SK-N-SH (cell line): Measurements from ENCODE around the gene ARL3. TPM values are rescaled to one million over a fixed set of nuclear protein-coding genes. Genes with fewer than 3 reads are reported as not detected.

Source experiments
- CTCF ChIA-PET: fragments of 300-600, 350-600 bp; formaldehyde crosslinking; extraction: SDS; loops from one replicate; lab custom pipeline; 2021; lab: Yijun Ruan, JAX
- POLR2A ChIA-PET: fragments of 350-600 bp; sonication (Branson Sonifier 250); formaldehyde crosslinking; extraction: SDS; loops from one replicate; lab custom pipeline; 2020; ENCODE audit warnings: antibody characterized with exemption, inconsistent platforms; lab: Yijun Ruan, JAX
- DNase-seq: peaks from one replicate; pipeline ENCODE4 v3.0.0; 2012
- H2AFZ ChIP-seq: fragments of 200-600 bp; sonication (generic); 2 replicates; pipeline ENCODE4 v1.8.1; 2016; ENCODE audit warnings: antibody characterized with exemption, mild to moderate bottlenecking, low read depth
- H3F3A ChIP-seq: fragments of 200-600 bp; sonication (generic); replicated peaks from 2 replicates; pipeline ENCODE3; 2016; ENCODE audit warnings: antibody characterized with exemption, mild to moderate bottlenecking; ENCODE audit not compliant: insufficient read depth
- H3K27ac ChIP-seq, 2 experiments: fragments of 200-500 bp in 1 of 2; fragments of 200-600 bp in 1 of 2; sonication (Bioruptor generic) in 1 of 2; sonication (generic), shearing (Covaris generic) in 1 of 2; 2 replicates each; pipeline versions ENCODE4 v1.5.1 to v1.6.1; 2014 to 2016; ENCODE audit warnings: low read depth in 2 of 2, inconsistent platforms in 1 of 2, low read length in 1 of 2, mild to moderate bottlenecking in 1 of 2, mixed read lengths in 1 of 2
- H3K27me3 ChIP-seq: fragments of 200-600 bp; sonication (generic), shearing (Covaris generic); 2 replicates; pipeline ENCODE4 v1.6.1; 2016; ENCODE audit warnings: mixed run types; ENCODE audit not compliant: insufficient read depth
- H3K36me3 ChIP-seq, 2 experiments: fragments of 200-500 bp in 1 of 2; fragments of 200-600 bp in 1 of 2; sonication (Bioruptor generic) in 1 of 2; sonication (generic) in 1 of 2; replicated peaks in 1 of 2; 2 replicates each; pipeline versions ENCODE3 to v1.5.1; 2014 to 2016; ENCODE audit warnings: low read length in 1 of 2, mild to moderate bottlenecking in 1 of 2; ENCODE audit not compliant: insufficient read depth in 2 of 2, control insufficient read depth in 1 of 2
- H3K4me1 ChIP-seq, 2 experiments: fragments of 200-500 bp in 1 of 2; fragments of 200-600 bp in 1 of 2; sonication (Bioruptor generic) in 1 of 2; sonication (generic), shearing (Covaris generic) in 1 of 2; 2 replicates each; pipeline versions ENCODE4 v1.5.1 to v1.6.1; 2014 to 2016; ENCODE audit warnings: low read depth in 1 of 2, low read length in 1 of 2, mixed run types in 1 of 2; ENCODE audit not compliant: insufficient read depth in 2 of 2, control insufficient read depth in 1 of 2
- H3K4me2 ChIP-seq: fragments of 200-600 bp; sonication (generic), shearing (Covaris generic); 2 replicates; pipeline ENCODE4 v1.6.1; 2017; ENCODE audit warnings: mixed run types
- H3K4me3 ChIP-seq, 2 experiments: fragments of 200-500 bp in 1 of 2; fragments of 200-600 bp in 1 of 2; sonication (Bioruptor generic) in 1 of 2; sonication (generic), shearing (Covaris generic) in 1 of 2; 2 replicates each; pipeline versions ENCODE4 v1.5.1 to v1.8.1; 2014 to 2016; ENCODE audit warnings: low read depth in 2 of 2, inconsistent platforms in 1 of 2, low read length in 1 of 2, mild to moderate bottlenecking in 1 of 2, mixed read lengths in 1 of 2, moderate library complexity in 1 of 2
- H3K79me2 ChIP-seq: fragments of 200-600 bp; sonication (generic); 2 replicates; pipeline ENCODE4 v1.8.1; 2017; ENCODE audit warnings: mild to moderate bottlenecking; ENCODE audit not compliant: insufficient read depth
- H3K9ac ChIP-seq: fragments of 200-600 bp; sonication (generic); 2 replicates; pipeline ENCODE4 v1.6.1; 2017; ENCODE audit warnings: mixed run types
- H3K9me2 ChIP-seq: fragments of 200-600 bp; sonication (generic); 2 replicates; pipeline ENCODE4 v1.6.1; 2017; ENCODE audit warnings: mixed run types
- H3K9me3 ChIP-seq: fragments of 200-600 bp; sonication (generic); 2 replicates; pipeline ENCODE4 v1.6.1; 2017; ENCODE audit warnings: mixed run types, mild to moderate bottlenecking, moderate library complexity
- H4K20me1 ChIP-seq: fragments of 200-600 bp; sonication (generic); 2 replicates; pipeline ENCODE4 v1.6.1; 2017; ENCODE audit warnings: mild to moderate bottlenecking, mixed run types; ENCODE audit not compliant: insufficient read depth
- CHD2 ChIP-seq: fragments of 150-350 bp; IDR thresholded peaks from 2 replicates; pipeline ENCODE4 v1.6.1; 2018; ENCODE audit warnings: low read length; ENCODE audit not compliant: partially characterized antibody
- ELF1 ChIP-seq: IDR thresholded peaks from 2 replicates; pipeline ENCODE4 v1.4.0; 2012
- EP300 ChIP-seq, 2 experiments: IDR thresholded peaks; 2 replicates each; pipeline versions ENCODE4 v1.4.0 to v1.6.1; 2012; ENCODE audit warnings: borderline replicate concordance in 1 of 2, low read depth in 1 of 2, low read length in 1 of 2
- EZH2phosphoT487 ChIP-seq: fragments of 200-600 bp; sonication (generic); IDR thresholded peaks from 2 replicates; pipeline ENCODE4 v1.6.1; 2017; ENCODE audit warnings: low read depth, mixed run types, mild to moderate bottlenecking, antibody characterized with exemption, moderate library complexity, borderline replicate concordance
- FOSL2 ChIP-seq: IDR thresholded peaks from 2 replicates; pipeline ENCODE4 v1.4.0; 2012; ENCODE audit warnings: low read depth, mild to moderate bottlenecking, moderate library complexity, borderline replicate concordance
- FOXM1 ChIP-seq: IDR thresholded peaks from 2 replicates; pipeline ENCODE4 v1.4.0; 2012; ENCODE audit warnings: low read depth, mild to moderate bottlenecking
- GABPA ChIP-seq: IDR thresholded peaks from 2 replicates; pipeline ENCODE4 v1.4.0; 2012; ENCODE audit warnings: low read depth, mild to moderate bottlenecking
- GATA2 ChIP-seq: sonication (generic); formaldehyde crosslinking; IDR thresholded peaks from 2 replicates; pipeline ENCODE4 v1.5.0; 2020; ENCODE audit warnings: mild to moderate bottlenecking, missing genetic modification reagents
- MEF2A ChIP-seq: IDR thresholded peaks from 2 replicates; pipeline ENCODE4 v1.4.0; 2012; ENCODE audit warnings: low read depth, borderline replicate concordance
- NFIC ChIP-seq: IDR thresholded peaks from 2 replicates; pipeline ENCODE4 v1.4.0; 2012; ENCODE audit warnings: borderline replicate concordance
- NRF1 ChIP-seq: IDR thresholded peaks from 2 replicates; pipeline ENCODE4 v1.6.1; 2012; ENCODE audit warnings: low read depth, mild to moderate bottlenecking, low read length
- POLR2AphosphoS5 ChIP-seq: IDR thresholded peaks from 2 replicates; pipeline ENCODE4 v1.6.1; 2012; ENCODE audit warnings: low read depth, low read length
- RFX5 ChIP-seq: IDR thresholded peaks from 2 replicates; pipeline ENCODE4 v1.6.1; 2012; ENCODE audit warnings: mild to moderate bottlenecking, improper control_type of control experiment, low read length
- RXRA ChIP-seq: IDR thresholded peaks from 2 replicates; pipeline ENCODE4 v1.4.0; 2012; ENCODE audit warnings: low read depth, mild to moderate bottlenecking, borderline replicate concordance
- SMC3 ChIP-seq: IDR thresholded peaks from 2 replicates; pipeline ENCODE4 v1.6.1; 2012; ENCODE audit warnings: low read depth, low read length, improper control_type of control experiment
- TCF12 ChIP-seq: IDR thresholded peaks from 2 replicates; pipeline ENCODE4 v1.4.0; 2012
- USF1 ChIP-seq: IDR thresholded peaks from 2 replicates; pipeline ENCODE4 v1.4.0; 2012; ENCODE audit warnings: low read depth, borderline replicate concordance
- YY1 ChIP-seq: IDR thresholded peaks from 2 replicates; pipeline ENCODE4 v1.4.0; 2012; ENCODE audit warnings: low read depth, mild to moderate bottlenecking
- WGBS: methylation state at CpG from one replicate; pipeline ENCODE4 v1.1.6; 2017; ENCODE audit warnings: low lambda C conversion rate; 5-methylcytosine and 5-hydroxymethylcytosine counted together
- polyA plus RNA-seq, 3 experiments: library from polyadenylated mRNA; depleted of rRNA; stranded (reverse); fragments of >200 nt; gene quantifications; 2 replicates each; pipeline ENCODE4 v1.2.3, GENCODE V29; 2012
- TF ChIP-seq, protein P1 (sequence below): IDR thresholded peaks from 2 replicates; pipeline ENCODE4 v1.4.0; 2012; ENCODE audit warnings: low read depth, borderline replicate concordance
- TF ChIP-seq, protein P2 (sequence below): fragments of 200-600 bp; sonication (generic); IDR thresholded peaks from 2 replicates; pipeline ENCODE4 v1.6.1; 2017; ENCODE audit warnings: antibody characterized with exemption, mild to moderate bottlenecking, moderate library complexity
- TF ChIP-seq, protein P3 (sequence below): fragments of 150-350 bp; IDR thresholded peaks from 2 replicates; pipeline ENCODE4 v1.6.1; 2017; ENCODE audit warnings: antibody characterized with exemption, low read length, low read depth, borderline replicate concordance

Gene ARL3
- polyA plus RNA-seq, 1 of the 3 experiments (the other 2 are of a cell fraction): 11.2 TPM

GRCh38 chr10:102681696-102682095, 32.5 kb downstream of the ARL3 start:
- H3K4me2 ChIP-seq: no peak overlapping the region
- no peak for DNase-seq
- peaks cover 8 to 24% of the 10 kb centered on the region in 2 experiments for H3K4me1 ChIP-seq
- ChIA-PET CTCF (no interaction called here), POLR2A (no interaction called here)
- peaks cover 6% of the 10 kb centered on the region for H3F3A ChIP-seq
- no peaks in the 10 kb centered on the region for H3K79me2 ChIP-seq
- H3K4me3 ChIP-seq: no peak overlapping the region
- WGBS: 86% methylated on average over 4 of the region's 5 CpGs
- H3K27ac ChIP-seq: no peak overlapping the region
- H3K9me3 ChIP-seq: no peaks in the 10 kb centered on the region
- H3K9me2 ChIP-seq: no peaks in the 10 kb centered on the region
- no peaks in the 10 kb centered on the region for H3K27me3 ChIP-seq
- TF ChIP-seq USF1 (no peak), GABPA (no peak), FOSL2 (no peak), MEF2A (no peak), TCF12 (no peak)
- H4K20me1 ChIP-seq: no peaks in the 10 kb centered on the region
- no peak overlapping the region for H3K9ac ChIP-seq
- peaks cover 10 to 18% of the 10 kb centered on the region in 2 experiments for H3K36me3 ChIP-seq
- H2AFZ ChIP-seq: no peak overlapping the region

GRCh38 chr10:102679596-102679995, 34.6 kb downstream of the ARL3 start:
- Histone ChIP-seq H3K4me2 (no peak overlapping the region), H2AFZ (no peak overlapping the region), H4K20me1 (no peaks in the 10 kb centered on the region), H3K79me2 (no peaks in the 10 kb centered on the region), H3K9me3 (no peaks in the 10 kb centered on the region), H3K27me3 (no peaks in the 10 kb centered on the region), H3K27ac (no peak overlapping the region), H3F3A (peaks cover 11% of the 10 kb centered on the region), H3K36me3 (peaks cover 4 to 8% of the 10 kb centered on the region in 2 experiments), H3K9ac (no peak overlapping the region), H3K4me3 (no peak overlapping the region), H3K4me1 (peaks cover 20 to 45% of the 10 kb centered on the region in 2 experiments), H3K9me2 (no peaks in the 10 kb centered on the region)
- WGBS: 100% methylated on average over 4 of the region's 4 CpGs
- TF ChIP-seq CHD2 (no peak), YY1 (no peak), RFX5 (no peak), POLR2AphosphoS5 (no peak), MEF2A (no peak), TCF12 (no peak), NRF1 (no peak), USF1 (no peak), GABPA (no peak), NFIC (no peak), EP300 (IDR thresholded peaks at IDR 0.05; ENCODE audit: borderline replicate concordance in 1 of 2, low read depth in 1 of 2, low read length in 1 of 2) (no peak), SMC3 (no peak), RXRA (no peak), FOXM1 (no peak), GATA2 (no peak), EZH2phosphoT487 (no peak), ELF1 (no peak)
- TF ChIP-seq, protein P1, sequence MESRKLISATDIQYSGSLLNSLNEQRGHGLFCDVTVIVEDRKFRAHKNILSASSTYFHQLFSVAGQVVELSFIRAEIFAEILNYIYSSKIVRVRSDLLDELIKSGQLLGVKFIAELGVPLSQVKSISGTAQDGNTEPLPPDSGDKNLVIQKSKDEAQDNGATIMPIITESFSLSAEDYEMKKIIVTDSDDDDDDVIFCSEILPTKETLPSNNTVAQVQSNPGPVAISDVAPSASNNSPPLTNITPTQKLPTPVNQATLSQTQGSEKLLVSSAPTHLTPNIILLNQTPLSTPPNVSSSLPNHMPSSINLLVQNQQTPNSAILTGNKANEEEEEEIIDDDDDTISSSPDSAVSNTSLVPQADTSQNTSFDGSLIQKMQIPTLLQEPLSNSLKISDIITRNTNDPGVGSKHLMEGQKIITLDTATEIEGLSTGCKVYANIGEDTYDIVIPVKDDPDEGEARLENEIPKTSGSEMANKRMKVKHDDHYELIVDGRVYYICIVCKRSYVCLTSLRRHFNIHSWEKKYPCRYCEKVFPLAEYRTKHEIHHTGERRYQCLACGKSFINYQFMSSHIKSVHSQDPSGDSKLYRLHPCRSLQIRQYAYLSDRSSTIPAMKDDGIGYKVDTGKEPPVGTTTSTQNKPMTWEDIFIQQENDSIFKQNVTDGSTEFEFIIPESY: no peak
- TF ChIP-seq, protein P2, sequence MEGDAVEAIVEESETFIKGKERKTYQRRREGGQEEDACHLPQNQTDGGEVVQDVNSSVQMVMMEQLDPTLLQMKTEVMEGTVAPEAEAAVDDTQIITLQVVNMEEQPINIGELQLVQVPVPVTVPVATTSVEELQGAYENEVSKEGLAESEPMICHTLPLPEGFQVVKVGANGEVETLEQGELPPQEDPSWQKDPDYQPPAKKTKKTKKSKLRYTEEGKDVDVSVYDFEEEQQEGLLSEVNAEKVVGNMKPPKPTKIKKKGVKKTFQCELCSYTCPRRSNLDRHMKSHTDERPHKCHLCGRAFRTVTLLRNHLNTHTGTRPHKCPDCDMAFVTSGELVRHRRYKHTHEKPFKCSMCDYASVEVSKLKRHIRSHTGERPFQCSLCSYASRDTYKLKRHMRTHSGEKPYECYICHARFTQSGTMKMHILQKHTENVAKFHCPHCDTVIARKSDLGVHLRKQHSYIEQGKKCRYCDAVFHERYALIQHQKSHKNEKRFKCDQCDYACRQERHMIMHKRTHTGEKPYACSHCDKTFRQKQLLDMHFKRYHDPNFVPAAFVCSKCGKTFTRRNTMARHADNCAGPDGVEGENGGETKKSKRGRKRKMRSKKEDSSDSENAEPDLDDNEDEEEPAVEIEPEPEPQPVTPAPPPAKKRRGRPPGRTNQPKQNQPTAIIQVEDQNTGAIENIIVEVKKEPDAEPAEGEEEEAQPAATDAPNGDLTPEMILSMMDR: no peak
- TF ChIP-seq, protein P3, sequence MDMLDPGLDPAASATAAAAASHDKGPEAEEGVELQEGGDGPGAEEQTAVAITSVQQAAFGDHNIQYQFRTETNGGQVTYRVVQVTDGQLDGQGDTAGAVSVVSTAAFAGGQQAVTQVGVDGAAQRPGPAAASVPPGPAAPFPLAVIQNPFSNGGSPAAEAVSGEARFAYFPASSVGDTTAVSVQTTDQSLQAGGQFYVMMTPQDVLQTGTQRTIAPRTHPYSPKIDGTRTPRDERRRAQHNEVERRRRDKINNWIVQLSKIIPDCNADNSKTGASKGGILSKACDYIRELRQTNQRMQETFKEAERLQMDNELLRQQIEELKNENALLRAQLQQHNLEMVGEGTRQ: no peak
- ChIA-PET POLR2A (no interaction called here), CTCF (interaction anchor here (0.9 to 12.9 kb wide), 13 partner anchors 9 to 286 kb away, joined by 3 to 123 read pairs (median 5); partner anchors contain the start of genes ARL3, CYP17A1, SFXN2 and TRIM8)
- no peak for DNase-seq
